Measurements from ENCODE around the gene CDK19.

DNA sequence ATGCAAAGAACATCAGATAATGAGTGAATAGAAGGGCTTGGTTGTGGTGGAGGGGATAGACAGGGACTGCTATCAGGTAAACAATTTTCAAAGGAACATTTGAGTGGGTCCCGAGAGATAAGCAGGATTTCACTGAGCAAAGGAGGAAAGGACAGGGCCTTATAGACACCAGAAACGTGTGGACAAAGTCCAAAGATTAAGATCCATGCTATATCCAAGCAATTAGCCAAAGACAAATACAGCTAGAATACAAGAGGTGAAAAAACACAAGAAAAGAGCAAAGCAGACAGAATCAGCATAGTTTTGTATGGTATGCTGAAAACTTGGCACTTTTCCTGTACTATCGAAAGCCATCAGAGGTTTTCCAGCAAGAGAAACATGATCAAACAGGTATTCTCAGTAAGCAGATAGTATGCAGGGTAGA lies 59.8 kb downstream of the CDK19 start:
- TF ChIP-seq, protein P1, sequence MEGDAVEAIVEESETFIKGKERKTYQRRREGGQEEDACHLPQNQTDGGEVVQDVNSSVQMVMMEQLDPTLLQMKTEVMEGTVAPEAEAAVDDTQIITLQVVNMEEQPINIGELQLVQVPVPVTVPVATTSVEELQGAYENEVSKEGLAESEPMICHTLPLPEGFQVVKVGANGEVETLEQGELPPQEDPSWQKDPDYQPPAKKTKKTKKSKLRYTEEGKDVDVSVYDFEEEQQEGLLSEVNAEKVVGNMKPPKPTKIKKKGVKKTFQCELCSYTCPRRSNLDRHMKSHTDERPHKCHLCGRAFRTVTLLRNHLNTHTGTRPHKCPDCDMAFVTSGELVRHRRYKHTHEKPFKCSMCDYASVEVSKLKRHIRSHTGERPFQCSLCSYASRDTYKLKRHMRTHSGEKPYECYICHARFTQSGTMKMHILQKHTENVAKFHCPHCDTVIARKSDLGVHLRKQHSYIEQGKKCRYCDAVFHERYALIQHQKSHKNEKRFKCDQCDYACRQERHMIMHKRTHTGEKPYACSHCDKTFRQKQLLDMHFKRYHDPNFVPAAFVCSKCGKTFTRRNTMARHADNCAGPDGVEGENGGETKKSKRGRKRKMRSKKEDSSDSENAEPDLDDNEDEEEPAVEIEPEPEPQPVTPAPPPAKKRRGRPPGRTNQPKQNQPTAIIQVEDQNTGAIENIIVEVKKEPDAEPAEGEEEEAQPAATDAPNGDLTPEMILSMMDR (IDR thresholded peaks at IDR 0.05): no peak
- TF ChIP-seq POLR2A (IDR thresholded peaks at IDR 0.05): no peak

All from adrenal gland (tissue), 5 donors.